Stimulated activated CD4-positive, alpha-beta T cell treated with anti-CD3 and anti-CD28 coated beads, TNF-alpha, amount 100 ng/mL, for 4 hours (primary cell): ENCODE results near the gene DLG1.

Experiments
- DNase-seq, 3 experiments: peaks; one replicate each; pipeline ENCODE4 v3.0.0-alpha.2; 2020; ENCODE audit warnings: low read depth in 3 of 3

Gene DLG1

GRCh38 chr3:197174927-197175326, 123.5 kb downstream of the DLG1 start:
- no peak for DNase-seq

DNA sequence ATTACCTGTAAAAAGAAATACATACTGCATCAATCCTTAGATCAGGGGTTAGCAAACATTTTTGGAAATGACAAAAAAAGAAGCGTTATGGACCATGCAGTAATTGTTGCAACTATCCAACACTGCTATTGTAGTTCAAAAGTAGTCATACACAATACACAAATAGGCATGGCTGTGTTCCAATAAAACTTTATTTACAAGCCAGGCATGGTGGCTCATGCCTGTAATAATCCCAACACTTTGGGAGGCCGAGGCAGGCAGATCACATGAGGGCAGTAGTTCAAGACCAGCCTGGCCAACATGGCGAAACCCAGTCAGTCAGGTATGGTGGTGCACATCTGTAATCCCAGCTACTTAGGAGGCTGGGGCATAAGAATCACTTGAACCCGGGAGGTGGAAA, 124.8 kb downstream of the DLG1 start:
- DNase-seq: no peak

- DNase-seq: no peak
Observed at GRCh38 chr3:197171481-197172067, 126.8 kb downstream of the DLG1 start.

GRCh38 chr3:197169028-197169427, 129.4 kb downstream of the DLG1 start:
- DNase-seq: no peak

GRCh38 chr3:197168606-197169005, 129.8 kb downstream of the DLG1 start:
- no peak for DNase-seq

DNA sequence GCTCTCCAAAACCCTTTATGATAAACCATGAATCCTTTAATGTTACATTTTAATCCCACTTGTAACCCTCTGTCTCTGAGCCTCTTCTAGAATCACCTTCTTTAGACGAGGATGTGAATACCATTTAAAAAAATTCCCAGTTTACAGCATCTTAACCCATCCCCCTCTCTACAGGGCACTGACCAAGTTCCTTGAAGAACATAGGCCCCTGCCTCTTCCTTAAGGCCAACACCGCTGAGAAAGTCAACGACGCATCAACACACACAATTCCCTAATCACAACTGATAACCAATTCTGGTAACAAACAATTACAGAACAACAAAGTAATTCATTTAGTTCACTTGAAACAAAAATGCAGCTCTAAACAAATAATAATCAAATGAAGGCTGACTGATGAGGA, 130.3 kb downstream of the DLG1 start:
- DNase-seq: no peak

GRCh38 chr3:197167549-197167948, 130.9 kb downstream of the DLG1 start:
- DNase-seq: no peak

DNA sequence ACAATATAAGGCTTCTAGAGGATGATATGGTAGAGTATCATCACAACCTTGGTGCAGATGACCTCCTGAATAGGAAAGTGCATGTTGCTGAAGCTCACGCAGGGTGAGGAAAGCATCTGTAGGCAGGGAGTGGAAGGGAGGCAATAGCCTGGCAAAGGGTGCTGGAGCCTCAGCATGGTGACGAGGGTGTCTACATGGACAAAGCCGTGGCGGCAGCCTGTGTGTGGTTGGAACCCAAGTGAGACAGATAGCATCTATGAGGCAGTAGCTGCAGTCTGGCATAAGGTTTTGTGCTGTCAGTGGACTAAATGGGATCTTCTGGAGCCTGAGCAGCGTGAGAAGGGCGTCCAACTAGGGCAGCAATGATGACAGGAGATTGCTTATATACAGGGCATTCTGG, 132.5 kb downstream of the DLG1 start:
- DNase-seq: no peak

GRCh38 chr3:197155046-197155445, 143.4 kb downstream of the DLG1 start:
- DNase-seq: no peak

DNA sequence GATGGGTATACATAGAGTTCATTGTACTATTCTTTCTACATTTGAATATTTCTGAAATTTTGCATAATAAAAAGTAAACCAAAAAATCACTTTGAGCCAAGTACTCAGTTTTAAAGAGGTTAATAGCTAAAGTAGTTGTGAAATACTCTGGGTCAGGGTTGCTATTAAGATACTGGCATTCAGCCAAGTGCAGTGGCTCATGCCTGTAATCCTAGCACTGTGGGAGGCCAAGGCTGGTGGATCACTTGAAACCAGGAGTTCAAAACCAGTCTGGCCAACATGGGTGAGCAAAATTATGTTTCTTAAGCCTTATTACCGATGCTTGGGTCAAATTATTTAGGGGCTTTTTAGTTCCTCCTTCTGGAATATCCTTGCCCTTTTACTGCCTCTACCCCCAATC, 146.8 kb downstream of the DLG1 start:
- DNase-seq: no peak

DNA sequence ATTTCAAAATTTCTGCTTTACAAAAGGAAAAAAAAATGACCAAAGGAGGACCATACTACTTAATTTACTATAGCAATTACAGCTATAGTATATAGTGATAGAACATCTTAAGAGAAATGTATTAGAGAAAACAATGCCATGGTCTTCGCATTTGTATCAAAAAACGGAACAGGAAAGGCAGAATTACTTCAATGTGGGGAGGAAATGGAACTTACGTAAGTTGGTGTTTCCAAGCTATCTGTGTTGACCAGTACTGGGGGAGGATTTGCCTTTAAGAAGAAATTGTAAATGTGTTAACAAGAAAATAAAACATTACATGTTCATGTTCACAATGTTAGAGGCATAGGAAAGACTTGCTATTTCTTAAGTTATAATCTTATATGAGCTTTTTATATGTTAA, 148.9 kb downstream of the DLG1 start:
- no peak for DNase-seq

DNA sequence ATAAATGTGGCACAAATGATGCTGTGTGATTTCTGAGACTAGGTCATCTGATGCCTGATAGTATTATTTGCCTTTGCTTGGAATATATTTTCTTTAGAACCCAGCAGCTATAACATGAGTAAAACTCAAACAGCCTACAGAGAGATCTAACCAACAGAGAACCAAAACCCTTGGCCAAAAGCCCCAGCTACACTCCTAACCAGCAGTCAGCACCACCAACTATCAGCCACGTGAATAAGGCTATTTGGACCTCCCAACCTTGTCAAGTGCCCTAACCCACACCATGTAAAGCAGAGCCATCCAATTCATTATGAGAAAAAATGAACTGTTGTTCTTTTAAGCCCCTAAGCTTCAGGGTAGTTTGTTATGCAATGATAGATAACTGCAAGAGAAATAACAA, 154.2 kb downstream of the DLG1 start:
- no peak for DNase-seq

DNA sequence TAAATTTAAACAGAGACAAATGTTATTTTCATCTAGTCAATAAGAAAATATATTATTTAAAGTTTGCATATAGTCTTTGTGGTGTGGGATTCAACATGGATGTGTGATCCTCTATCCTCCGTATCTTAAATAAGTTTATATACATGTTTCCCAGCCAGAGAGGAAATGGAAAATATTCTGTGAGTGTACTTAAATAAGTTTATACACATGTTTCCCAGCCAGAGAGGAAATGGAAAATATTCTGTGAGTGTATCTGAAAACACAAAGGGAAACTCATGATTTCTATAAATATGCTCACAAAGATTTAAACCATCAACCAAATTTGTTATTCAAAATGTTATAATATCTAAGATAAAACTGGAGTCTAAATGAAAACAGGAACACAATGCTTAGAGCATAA, 158.8 kb downstream of the DLG1 start:
- no peak for DNase-seq

DNA sequence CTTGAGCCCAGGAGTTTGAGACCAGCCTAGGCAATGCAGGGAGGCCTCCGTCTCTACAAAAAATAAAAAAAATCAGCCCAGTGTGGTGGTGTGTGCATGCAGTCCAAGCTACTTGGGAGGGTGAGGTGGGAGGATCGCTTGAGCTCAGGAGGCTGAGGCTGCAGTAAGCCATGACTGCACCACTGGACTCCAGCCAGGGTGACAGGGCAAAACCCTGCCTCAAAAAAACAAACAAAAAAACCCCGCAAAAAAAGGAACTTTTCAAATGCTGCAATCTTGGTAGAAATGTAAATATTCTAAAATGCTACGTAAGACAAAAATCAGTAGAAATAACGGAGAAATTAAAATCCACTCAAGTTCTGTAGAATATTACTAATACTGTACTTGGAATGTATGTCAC, 160.7 kb downstream of the DLG1 start:
- no peak for DNase-seq

DNA sequence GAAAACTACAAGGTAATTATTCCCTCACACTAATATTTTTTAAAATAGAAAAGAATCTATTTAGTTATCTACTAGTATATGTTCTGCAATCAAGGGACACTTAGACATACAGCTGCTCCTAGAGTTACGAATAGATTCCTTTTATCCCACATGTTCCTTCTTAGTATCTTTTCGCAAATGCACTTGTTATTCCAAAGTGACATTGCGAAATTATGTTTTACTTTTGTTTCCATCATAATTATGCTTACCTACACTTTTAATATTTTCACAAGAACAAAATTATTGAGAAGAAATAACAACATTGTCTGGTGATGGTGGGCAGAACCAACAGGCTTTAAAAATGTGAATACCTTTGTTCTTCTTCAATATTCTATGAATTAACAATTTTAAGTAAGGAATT, 161.7 kb downstream of the DLG1 start:
- DNase-seq: no peak

DNA sequence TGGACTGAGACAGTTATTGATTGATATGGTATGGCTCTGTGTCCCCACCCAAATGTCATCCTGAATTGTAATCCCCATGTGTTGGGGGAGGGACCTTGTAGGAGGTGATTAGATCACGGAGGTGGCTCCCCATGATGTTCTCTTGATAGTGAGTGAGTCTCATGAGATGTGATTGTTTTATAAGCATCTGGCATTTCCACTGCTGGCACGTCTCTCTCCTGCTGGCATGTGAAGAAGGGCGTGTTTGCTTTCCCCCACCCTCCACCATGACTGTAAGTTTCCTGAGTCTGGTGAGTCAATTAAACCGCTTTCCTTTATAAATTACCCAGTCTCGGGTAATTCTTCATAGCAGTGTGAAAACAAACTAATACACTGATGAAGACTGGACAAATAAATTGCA, 163.2 kb downstream of the DLG1 start:
- no peak for DNase-seq

DNA sequence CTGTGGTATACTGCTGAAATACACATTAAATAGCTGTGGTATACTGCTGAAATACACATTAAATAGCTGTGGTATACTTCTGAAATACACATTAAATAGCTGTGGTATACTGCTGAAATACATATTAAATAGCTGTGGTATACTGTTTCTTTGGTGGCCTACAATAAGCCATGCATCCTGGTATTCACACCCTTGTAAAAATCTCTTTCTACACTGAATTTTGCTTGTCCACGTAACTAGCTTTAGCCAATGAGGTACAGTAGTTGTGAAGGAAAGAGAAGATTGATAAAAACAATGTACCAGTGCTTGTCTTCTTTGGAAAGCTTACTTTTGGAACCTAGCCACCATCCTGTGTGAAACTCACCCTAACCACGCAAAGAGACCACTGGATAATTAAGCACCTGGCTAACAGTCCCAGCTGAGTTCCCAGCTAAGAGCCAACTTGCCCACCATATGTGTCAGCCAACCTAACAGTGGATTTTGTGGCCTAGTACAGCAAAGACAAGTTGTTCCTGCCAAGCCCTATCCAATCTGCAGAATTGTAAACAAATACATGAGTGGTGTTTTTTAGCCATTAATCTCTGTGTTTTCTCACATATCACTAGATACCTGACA, 165.4 kb downstream of the DLG1 start:
- DNase-seq: no peak

DNA sequence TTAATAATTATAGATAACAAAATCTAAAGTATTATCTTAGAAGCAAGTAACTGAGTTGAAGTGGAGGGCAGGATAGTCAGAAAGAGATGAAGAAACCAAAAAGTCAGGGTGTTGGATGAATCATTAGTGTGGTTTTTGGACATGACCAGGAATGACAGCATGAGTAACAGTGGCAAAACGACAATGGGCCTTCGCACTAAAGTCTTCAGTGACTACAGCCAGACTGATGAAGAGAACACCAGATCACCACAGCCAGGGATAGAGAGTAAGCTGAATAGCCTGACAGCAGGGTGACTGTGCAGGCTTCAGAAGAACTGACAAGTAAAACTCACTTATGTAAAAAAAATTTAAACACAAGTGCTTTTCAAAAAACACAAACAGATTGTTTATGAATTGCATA, 172.8 kb downstream of the DLG1 start:
- DNase-seq: no peak

- DNase-seq: no peak
Observed at GRCh38 chr3:197124713-197125112, 173.7 kb downstream of the DLG1 start.

DNA sequence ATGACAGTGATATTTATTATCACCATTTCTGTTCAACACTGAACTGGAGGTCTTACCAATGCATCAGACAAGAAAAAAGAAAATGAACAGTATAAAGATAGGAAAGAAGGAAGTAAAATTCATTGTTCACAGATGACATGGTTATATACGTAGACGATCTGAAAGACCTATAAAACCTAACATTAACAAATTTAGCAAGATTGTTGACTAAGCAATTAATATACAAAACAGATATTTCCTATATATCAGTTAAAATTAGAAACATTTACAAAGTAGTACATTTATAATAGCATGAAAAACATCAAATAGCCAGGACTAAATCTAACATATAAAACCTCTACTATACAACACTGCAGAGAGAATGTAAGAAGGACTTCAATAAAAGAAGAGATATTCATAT, 176.0 kb downstream of the DLG1 start:
- DNase-seq: no peak

GRCh38 chr3:197117114-197117513, 181.3 kb downstream of the DLG1 start:
- DNase-seq: no peak

DNA sequence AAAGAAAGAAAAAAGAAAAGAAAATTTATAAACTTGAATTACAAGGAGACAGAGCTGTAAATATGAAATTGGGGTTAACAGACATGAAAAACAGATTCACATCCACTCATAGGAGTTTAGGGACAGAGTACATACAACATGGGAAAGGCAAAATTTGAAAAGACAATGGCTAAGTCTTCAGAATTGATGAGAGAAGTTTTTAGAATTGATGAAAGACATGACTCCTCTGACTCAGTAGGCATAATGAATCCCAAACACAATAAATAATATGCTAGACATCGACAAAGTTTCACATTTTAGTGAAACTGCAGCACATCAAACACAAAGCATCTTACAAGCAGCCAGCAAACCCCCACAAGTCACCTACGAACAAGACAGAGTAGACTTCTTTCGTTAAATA, 184.4 kb downstream of the DLG1 start:
- no peak for DNase-seq

DNA sequence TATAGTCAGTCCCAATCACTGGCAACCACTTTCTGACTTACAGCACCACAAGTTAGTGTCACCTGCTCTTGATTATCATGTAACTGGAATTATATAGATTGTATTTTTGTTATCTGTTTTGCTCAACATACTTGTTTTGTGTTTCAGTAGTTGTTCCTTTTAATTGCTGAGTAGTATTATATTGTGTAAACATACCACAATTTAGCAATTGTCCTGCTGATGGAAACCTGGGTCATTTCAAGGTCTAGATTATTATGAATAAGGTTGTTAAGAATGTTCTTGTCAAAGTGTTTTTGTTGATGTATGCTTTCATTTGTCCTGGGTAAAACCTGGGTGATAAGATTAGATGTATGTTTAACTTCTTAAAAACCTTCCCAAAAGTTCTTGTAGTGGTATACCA, 186.7 kb downstream of the DLG1 start:
- no peak for DNase-seq

DNA sequence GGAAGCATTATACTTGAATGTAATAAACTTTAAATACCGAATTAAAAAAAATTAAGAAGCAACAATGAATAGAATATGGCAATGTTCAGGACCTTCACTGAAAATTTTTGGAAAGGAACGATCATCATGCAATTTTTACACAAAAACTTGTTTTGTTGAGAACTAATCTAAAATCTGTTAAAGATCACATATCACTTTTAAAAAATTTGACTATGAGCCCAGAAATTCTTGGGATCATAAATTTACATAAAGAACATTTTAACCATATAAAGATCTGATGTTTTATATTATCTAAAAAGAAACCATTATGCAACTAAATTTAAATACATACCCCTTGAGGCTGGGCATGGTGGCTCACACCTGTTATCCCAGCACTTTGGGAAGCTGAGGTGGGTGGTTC, 192.6 kb downstream of the DLG1 start:
- DNase-seq: no peak
